Hematopoietic multipotent progenitor cell treated with erythropoietin and hydrocortisone succinate and interleukin-3 and kit ligand, for 6 days (in vitro differentiated cells): ENCODE measurements around the gene LIPJ.

Experiments
- DNase-seq: peaks from one replicate; pipeline ENCODE4 v3.0.0-alpha.2; 2015

LIPJ gene, protein sequence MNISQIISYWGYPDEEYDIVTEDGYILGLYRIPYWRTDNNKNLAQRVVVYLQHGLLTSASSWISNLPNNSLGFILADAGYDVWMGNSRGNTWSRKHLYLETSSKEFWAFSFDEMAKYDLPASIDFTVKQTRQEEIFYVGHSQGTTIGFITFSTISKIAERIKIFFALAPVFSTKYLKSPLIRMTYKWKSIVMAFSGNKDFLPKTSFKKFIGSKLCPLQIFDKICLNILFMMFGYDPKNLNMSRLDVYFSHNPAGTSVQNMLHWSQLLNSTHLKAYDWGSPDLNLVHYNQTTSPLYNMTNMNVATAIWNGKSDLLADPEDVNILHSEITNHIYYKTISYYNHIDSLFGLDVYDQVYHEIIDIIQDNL

DNA sequence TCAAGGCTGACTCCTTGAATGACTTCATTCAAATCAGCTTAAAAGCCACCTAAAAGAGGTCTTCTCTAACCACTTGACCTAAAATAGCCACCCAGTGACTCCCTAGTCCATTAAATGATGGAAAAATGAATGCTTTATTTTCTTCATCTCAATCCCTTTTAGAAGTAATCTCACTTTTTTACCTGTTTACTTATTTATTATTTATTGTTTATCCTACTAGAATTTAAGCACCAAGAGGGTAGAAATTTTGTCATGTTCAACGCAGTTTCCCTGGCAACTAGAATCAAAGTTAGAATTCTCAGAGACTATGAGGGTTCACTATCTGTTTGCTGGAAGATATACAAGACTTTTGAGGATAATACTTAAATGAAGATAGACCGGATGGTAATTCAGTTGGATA, at the start of gene LIPJ:
LIPJ (plus strand) TSS at position 301 of the 400 bp plus-strand sequence. CDS start 3,926 bp downstream, outside the sequence.
- no peak for DNase-seq

DNA sequence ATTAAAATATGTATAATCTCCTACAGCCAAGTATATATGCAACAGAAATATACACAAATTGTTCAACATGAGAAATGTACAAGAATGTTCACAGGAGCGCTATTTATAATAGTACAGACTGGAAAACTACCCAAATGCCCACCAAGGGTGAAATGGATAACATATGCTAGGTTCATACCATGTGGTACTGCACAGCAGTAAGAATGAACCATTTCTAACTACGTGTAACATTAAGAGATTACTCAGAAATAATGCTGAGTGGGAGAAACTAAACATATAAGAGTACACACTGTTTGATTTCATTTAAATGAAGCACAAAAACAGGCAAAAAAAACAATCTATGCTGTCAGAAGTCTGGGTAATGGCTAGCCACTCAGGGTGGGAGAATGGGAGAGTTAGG, 49.2 kb upstream of the LIPJ start:
- no peak for DNase-seq

DNA sequence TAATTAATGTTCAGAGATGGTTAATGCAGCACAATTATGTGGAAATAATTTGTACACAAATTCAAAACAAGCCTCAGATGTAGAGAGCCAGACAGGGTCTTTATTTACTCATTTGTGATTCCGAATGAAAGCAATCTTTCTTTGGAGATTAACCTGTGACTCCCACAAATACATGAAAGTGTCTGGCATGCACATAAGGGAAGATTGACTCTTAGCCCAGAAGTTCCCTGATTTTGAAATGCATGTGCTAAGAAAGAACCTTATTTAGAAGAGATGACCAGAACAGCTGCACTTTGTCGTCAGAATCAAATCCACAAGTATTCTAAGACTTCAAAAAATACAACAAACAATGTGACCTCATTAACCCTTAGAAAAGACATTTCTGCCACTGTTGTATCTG, 48.5 kb upstream of the LIPJ start:
- DNase-seq, result no peak

DNA sequence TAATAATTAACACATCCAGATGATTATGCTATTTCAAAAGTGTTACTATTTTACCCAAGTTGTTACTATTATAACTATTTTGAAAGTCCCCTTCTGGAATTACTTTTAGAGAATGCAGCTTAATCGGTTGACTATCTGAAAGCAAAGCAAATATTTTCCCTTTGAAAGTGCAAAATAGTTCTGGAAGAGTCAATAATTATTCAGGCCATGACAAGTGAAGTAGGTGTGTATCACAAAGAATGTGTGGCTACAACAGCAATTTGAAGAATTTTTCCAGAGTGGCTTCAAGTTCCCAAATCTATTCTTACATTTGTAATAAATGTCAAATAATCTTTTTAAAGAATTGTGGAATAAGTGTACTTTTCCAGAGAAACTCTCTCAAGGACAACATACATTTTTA, 46.2 kb upstream of the LIPJ start:
- DNase-seq, result no peak

DNA sequence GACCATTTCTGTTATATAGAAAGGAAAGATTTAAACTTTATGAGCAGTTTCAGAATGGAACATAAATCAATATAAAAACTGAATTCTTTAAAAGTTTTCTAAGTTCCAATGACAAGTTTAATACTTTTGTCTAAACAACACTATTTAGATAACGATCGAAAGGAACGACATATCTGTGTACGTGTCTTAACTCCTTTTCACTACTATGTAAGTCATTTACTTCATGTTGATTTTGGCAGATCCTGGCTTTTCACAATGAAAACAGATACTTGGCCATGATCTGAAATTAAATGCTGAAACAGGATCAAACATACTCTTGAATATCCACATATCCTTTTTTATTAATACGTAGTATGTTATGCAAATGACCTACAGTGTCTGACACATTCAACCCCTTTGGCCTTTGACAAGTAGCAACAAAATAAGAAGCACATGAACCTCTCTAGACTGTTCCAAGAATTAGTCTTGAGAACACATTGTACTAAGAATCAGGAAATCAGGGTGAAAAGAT, 45.4 kb upstream of the LIPJ start:
- no peak for DNase-seq

DNA sequence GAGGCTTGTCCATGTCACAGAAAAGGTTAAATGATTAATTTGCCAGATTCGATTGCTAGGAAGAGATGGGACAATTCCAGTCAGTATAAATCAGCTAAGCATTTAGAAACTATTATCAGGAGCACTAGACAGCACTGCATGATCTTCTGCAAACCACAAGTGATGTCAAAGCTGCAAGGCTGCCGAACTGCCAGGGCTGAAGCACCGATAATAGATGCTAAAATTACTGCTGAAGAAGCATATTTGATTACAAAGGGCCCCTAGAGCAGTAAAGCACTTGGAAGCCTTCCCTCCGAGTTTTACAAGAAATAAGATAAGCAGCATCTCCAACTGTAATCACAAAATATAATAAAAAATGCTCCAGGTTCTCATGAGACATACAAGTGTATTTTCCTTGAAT, 44.0 kb upstream of the LIPJ start:
- no peak for DNase-seq

DNA sequence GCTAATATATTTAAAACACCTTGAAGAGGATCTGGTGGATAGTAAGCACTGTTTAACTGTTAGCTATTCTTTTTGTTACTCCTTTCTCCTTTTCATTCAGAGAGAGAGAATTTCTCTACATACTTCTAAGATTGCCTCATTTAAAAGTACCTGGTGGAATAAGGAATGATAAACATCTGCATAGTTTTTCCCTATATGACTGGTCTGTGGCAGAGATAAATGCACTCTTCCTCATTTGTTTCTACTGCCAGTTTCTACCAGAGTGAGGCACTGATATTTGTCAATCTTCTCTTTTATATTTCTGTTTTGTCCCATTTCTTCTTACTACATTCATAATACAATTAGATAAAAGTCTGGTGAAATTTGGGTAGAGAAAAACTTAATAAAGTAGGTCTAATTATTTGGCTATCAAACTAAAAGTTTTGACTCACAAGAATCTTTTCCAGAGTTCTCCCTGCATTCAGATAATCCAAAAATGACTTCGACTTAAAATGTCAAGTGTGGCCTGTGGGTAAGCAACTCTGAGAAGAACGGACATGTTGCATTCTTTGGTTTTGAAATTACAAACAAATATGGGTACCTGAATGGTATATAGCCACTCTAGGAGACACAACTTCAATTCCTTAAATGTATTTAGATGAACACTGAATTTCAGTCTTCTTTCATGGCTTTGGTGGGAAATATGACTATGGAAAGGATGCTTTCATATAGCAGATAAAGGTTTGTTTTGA, 42.3 kb upstream of the LIPJ start:
- DNase-seq, result no peak

DNA sequence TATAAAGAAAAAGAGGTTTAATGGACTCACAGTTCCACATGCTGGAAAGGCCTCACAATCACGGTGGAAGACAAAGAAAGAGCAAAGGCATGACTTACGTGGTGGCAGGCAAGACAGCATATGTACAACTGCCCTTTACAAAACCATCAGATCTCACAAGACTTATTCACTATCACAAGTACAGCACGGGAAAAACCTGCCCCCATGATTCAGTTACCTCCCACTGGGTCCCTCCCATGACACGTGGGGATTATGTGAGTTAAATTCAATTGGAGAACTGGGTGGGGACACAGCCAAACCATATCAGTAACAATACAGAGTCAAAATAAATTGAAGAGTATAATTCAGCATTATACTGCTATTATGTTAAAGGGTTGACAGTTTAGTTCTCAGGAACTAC, 41.2 kb upstream of the LIPJ start:
- DNase-seq, result no peak

DNA sequence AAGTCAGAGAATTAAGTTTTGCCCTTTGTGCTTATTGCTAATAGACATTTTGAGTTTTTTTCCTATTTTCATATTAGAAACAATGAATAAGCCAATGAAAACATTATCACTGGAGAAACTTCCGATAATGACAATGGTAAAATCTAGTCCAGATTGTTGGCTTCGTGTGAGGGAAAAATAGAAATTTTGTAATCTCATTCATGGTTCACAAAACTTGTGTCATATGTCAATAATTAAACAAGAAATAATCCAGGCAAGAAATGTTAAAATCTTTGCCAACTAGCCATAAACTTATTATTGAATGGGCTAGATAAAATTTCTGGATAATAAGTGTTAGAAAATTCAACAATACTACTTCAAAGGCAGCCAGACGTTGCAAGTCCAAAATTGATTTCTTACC, 40.1 kb upstream of the LIPJ start:
- DNase-seq, result no peak

DNA sequence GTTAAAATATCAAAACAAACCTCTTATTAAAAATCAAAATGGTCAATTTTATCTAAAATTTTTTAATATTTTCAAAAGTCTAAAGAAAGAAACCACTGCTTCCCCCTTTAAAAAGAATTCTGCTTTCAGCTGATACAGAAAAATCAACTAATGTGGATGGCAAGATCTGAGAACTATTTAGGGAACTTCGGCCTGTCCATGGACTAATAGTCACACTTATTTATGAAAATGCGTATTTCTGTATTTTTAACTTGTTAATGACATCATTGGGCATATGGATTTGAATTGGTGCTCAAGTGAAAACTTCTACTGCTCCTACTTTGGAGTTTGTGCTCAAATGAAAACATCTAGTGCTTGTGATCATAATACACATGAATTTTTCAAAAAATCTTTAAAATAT, 35.3 kb upstream of the LIPJ start:
- DNase-seq, result no peak

DNA sequence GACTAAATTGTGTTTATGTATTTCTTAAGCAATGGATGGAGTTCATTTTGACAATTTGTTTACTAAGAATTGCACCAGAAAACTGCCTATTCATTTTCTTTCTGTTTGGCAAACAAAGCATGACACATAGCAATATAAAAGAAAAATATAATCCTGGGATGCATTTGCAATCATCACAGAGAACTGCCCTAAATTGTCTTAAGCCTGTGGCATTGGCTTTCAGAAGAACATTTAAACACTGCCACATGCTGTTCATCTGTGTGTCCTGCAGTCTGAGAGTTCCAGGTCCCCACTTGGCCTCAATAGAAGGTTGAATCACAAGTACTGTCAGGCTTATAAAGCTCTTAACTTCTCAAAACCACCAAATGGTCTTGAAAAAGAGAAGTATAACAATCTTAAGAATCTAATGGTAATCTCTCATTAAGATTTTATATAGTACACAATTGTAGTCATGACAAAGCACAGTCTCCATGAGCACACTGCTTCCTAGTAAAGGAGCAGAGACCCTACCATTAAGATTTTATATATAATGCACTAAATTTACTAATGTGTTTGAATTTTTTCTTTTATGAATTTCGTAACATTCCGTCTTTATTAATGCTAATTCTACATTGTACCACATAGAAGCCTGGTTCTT, 33.3 kb upstream of the LIPJ start:
- DNase-seq, result peak; percentile 80

DNA sequence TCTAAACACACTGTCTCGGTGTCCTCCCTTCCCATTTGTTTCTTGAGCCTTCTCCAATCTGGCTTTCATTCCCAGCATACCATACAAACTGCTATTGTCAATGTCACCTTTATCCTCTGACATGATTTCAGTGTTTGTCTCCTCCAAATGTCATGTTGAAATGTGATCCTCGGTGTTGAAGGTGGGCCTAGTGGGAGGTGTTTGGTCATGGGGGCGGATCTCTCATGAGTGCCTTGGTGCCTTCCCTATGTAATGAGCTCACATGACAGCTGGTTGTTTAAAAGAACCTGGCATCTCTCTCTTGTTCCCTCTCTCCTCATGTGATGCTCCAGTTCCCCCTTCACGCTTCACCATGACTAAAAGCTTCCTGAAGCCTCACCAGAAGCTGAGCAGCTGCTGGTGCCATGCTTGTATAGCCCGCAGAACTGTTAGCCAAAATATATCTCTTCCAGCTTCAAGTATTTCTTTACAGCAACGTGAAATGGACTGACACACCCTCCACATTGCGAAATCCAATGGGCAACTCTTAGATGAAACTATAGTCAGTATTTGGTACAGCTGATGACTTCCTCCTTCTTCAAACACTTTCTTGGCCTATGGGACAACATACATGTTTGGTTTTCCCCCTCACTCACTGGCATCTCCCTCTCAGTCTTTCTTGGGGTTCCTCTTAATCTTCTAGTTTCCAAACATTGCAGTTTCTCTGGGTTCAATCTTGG, 31.2 kb upstream of the LIPJ start:
- DNase-seq, result peak; percentile 28

DNA sequence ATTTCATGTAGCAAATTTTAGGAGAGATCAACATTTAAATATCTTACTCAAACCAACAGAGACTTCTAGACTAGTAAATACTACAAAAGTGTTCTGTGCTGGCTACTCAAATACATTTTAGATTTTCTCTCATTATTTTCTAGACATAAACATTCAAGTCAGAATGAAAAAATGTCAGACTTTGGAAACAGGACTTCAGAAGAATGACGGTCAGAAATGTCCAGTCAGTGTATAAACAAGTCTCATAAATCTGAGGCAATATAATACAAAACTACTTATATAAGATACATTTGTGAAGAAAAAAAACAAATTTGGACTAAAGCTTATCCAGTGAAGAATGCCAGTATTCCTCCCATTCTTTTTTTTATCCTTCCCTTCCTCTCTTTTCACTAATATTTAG, 29.3 kb upstream of the LIPJ start:
- no peak for DNase-seq

DNA sequence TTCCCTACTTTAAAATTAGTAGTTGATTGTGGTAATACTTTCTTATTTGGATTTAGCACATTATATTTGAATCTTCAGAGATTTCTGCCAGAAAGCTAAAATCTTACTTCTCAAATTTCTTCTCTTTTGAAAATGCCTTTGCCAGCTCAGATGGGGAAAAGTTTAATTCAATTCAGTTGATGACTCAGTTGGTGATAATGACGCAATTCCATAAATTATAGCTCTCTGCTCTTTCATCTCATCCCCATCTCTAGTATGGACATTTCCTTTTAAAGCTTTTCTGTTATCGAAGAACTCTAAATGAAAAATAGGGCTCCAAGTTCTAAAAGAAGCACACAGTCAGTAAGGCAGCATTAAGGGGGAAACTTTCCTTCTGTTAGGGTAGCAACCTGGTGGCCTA, 28.9 kb upstream of the LIPJ start:
- DNase-seq, result no peak

DNA sequence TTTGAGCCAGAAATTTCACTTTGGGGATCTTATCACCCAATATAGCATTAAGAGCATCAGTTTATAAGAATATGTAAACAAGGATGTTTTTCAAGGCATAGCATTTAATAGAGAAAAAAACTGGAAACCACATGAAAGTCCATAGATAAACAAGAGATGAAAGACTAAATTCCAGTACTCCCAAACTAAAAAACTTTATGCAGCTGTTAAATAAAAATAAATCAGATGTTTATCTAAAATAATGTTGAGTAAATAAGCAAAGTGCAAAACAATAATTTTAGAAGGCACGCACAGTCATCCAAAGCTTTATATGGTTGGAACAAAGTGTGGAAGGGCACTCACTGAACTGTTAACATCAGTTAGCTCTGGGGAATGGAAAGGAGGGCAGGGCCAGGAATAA, 24.4 kb upstream of the LIPJ start:
- no peak for DNase-seq

DNA sequence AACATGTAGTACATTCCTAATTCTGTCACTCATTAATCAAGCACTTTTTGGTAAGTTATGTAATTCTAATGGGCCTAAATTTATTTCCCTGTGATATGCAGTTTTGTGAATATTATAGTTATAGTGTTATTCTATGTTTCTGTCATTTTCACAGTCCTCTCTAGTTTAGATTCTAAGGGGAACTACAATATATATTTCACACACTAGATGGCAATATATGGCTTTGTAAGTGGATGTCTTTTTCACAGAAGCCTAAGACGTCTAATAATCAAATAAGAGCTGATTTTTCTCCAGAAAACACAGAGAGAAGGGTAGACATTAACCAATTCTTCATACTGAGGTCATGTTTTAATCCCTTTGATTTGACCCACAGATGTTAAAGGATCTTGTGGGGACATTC, 21.5 kb upstream of the LIPJ start:
- peak; percentile 69 for DNase-seq

DNA sequence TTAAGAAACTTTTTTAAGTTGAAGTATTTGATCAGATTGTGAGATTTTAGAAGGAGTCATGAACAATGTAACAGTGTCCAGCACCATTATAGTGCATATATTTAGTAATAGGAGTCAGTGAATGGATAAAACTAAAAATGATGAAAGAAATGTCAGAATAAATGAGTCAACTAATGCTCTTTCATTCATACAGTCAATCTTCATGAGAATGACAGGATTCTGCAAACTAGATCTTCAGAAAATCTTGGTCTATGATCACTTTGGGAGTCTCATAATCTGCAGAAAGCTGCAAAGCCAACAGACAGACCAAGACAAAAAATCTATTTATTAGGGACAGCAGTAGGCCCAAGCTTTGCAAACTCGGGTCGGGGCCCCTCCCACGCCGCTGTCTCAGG, 4.2 kb upstream of the LIPJ start:
- peak; percentile 3 for DNase-seq

DNA sequence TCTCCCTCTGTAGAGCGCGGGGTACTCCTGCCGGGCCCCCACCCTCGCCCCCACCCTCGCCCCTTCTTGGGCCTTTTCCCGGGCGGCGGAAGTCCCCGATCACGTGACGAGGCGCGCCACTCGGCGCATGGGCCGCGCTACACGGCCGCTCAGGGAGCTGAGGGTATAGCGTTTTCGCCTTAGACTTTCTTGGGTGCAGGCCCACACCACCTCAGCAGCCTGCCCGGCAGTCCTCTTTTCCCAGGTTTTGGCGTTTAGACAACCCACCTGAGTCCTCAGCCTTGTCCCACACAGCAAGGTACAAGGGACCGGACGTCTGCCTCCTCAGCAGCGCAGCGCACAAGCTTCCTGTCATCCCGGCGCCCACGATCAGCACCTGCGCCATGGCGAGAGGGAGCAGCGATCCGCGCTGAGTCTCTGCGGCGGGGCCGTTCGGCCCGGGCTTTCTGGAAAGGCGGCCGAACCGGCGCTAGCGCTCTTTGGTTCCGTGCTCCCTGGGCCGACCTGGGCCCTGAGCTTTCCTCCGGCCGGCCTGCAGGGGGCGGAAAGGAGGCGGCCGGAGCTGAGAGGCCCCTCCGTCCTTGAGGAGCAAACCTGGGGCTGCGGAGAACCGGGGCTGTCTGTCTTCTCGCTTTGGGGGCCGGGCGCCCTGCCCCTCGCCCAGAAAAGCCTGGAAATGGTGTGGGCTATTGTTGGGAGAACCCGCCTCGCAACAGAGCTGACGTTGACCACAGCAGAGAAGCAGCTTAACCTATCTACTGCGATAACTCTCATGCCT, 3.6 kb upstream of the LIPJ start, which contains the start of gene RNLS:
RNLS (minus strand) TSS at position 513 of the 778 bp plus-strand sequence.
- peak; percentile 78 for DNase-seq

DNA sequence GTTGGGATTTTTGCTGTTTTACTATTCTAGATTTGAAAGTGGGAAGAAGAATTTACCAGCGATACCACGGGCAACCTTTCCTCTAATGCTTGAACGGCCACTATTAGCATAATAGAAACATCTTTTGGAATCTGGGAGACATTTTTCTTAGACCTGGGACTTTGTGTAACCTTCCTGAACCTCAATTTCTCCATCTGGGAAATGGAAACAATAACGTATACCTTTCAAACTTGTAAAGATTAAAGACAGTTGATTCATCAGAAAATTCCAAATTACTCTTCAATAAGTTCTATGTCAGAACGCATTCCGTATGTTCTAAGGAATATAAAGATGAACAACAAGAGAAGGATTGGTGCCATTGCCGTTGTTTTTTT, 3.0 kb upstream of the LIPJ start:
- no peak for DNase-seq

DNA sequence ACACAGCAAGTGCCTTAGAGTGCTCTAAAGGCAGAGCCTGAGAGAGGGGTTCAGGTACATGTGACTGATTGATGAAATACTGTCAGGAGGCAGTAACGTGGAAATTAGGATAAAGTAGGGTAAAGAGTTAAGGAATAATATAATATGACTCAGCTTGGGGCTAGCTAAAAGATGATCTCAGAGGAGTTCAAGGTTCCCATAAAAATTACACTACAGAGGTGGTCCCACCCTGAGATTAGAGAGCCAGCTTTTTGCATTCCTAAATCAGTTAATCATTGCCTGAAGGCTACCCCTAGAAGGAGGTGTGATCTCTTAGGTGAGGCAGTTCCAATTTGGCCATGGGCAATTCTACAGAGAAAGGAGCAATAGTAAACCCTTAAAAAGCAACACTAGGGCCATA, 5.8 kb downstream of the LIPJ start:
- DNase-seq, result no peak

DNA sequence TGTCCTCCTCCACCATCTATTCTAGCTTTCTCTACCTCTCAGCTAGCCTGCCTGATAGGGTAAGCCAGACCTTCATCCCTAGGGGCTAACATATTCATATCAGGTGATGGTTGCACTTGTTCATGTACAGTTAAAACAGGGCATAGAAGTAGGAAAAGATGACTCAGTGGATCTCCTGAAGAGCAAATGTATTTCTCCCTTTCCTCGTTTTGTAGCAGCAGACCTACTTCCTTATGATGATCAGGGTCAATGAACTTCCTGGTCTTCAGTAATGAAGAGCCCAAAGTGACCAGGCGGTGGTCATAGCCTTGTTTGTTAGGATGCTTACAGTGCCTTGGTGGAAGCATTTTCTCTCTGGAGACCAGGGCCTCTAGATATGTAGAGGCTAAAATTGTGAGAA, 6.3 kb downstream of the LIPJ start:
- no peak for DNase-seq

DNA sequence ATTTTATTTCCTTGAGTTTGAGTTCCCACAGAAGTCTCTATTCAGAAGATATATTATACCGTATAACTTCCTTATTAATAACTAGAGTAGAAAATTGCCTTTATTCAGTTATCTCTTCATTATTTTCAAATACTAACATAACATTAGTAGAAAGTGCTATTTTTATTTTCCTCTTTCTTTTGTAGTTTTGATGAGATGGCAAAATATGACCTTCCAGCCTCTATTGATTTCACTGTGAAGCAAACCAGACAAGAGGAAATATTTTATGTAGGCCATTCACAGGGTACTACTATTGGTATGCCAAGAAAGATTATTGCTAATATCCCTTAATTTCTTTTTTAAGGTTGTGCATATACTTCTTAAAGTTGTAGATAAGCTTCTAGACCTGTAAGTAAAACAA, 7.9 kb downstream of the LIPJ start:
- no peak for DNase-seq
